A549 (cell line): Measurements from ENCODE around the gene LACTB.

Experiments used
- NPAS2 ChIP-seq: fragments of 250-450 bp; sonication (Bioruptor Pico); IDR thresholded peaks from 2 replicates; pipeline ENCODE4 v1.8.0; 2022; ENCODE audit warnings: mild to moderate bottlenecking, moderate library complexity, borderline replicate concordance
- NR3C1 ChIP-seq: fragments of >200 bp; sonication (Bioruptor Twin); formaldehyde crosslinking; IDR thresholded peaks from 3 replicates; pipeline ENCODE4 v1.6.1; 2017
- TF ChIP-seq, protein P1 (sequence below): fragments of 150-350 bp; IDR thresholded peaks from 2 replicates; pipeline ENCODE4 v1.6.1; 2014; ENCODE audit warnings: low read depth, mild to moderate bottlenecking, low read length
- TF ChIP-seq, protein P2 (sequence below): fragments of >200 bp; sonication (Bioruptor Twin); formaldehyde crosslinking; IDR thresholded peaks from 3 replicates; pipeline ENCODE4 v1.5.1; 2016

DNA sequence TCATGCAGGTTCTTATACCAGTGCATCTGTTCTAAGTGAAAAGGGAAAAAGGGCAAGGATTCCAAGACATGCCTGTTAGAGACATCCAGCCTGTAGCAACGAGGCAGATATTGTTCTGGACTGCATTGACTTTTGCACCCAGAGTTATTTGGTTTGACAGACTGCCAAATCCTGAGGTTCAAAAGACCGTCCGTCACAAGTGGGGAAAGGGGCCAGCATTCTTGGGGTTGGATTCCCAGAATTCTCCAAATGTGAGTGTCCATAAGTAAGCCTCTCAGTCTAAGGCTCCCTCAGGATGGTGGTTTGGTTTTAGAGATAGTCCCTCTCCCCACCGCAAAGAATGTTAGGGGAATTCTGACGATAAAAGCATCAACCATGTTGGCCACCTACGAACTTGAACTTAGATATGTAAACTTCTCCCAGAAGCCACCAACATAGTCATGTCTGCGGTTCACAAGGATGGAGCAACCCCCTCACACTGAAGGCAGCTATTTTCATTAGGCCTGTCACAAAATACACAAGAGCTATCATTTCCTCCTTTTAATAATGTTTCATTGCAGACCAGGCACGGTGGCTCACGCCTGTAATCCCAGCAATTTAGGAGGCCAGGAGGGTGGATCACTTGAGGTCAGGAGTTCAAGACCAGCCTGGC lies 13.6 kb upstream of the LACTB start:
- TF ChIP-seq, protein P1, sequence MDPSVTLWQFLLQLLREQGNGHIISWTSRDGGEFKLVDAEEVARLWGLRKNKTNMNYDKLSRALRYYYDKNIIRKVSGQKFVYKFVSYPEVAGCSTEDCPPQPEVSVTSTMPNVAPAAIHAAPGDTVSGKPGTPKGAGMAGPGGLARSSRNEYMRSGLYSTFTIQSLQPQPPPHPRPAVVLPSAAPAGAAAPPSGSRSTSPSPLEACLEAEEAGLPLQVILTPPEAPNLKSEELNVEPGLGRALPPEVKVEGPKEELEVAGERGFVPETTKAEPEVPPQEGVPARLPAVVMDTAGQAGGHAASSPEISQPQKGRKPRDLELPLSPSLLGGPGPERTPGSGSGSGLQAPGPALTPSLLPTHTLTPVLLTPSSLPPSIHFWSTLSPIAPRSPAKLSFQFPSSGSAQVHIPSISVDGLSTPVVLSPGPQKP = no peak
- TF ChIP-seq NR3C1 = no peak
- TF ChIP-seq, protein P2, sequence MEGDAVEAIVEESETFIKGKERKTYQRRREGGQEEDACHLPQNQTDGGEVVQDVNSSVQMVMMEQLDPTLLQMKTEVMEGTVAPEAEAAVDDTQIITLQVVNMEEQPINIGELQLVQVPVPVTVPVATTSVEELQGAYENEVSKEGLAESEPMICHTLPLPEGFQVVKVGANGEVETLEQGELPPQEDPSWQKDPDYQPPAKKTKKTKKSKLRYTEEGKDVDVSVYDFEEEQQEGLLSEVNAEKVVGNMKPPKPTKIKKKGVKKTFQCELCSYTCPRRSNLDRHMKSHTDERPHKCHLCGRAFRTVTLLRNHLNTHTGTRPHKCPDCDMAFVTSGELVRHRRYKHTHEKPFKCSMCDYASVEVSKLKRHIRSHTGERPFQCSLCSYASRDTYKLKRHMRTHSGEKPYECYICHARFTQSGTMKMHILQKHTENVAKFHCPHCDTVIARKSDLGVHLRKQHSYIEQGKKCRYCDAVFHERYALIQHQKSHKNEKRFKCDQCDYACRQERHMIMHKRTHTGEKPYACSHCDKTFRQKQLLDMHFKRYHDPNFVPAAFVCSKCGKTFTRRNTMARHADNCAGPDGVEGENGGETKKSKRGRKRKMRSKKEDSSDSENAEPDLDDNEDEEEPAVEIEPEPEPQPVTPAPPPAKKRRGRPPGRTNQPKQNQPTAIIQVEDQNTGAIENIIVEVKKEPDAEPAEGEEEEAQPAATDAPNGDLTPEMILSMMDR = no peak
- TF ChIP-seq NPAS2 (CRISPR knock-in tag) = no peak
